NCI-H460 (cell line): Measurements from ENCODE around the gene CCDC88B. TPM values are rescaled to one million over a fixed set of nuclear protein-coding genes. Genes with fewer than 3 reads are reported as not detected.

Experiments
- DNase-seq: peaks from one replicate; pipeline ENCODE4 v3.0.0-alpha.2; 2016; ENCODE audit warnings: low read depth; ENCODE audit errors: extremely low read depth
- total RNA-seq: library from RNA; depleted of rRNA; stranded (reverse); fragments of >200 nt; shearing (Covaris generic); gene quantifications from 2 replicates; pipeline ENCODE4 v1.2.3, GENCODE V29; 2014

CCDC88B gene
- total RNA-seq, 1 experiment from 2014 or later, result 3.7 TPM

GRCh38 chr11:64378335-64378880 is 38.4 kb downstream of the CCDC88B start:
- DNase-seq, result no peak

DNA sequence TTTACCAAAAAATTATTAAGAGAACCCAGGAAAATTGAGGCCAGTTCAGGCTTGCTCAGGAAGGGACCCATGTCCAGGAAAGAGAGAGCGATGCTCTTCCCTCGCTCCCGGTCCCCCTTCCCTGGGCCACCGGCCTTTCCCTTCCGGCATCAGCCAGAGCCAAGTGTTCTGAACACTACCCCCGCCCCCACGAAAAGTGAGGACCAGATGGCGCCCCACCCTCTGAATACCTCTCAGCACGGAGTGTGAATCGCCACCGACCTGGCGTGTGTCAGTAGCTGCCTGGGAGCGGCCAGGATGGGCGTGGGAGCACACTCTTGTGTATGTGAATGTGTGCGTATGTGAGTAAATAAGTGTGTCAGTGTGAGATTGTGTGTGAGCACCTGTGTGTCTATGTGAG is 39.2 kb downstream of the CCDC88B start:
- DNase-seq, result no peak

DNA sequence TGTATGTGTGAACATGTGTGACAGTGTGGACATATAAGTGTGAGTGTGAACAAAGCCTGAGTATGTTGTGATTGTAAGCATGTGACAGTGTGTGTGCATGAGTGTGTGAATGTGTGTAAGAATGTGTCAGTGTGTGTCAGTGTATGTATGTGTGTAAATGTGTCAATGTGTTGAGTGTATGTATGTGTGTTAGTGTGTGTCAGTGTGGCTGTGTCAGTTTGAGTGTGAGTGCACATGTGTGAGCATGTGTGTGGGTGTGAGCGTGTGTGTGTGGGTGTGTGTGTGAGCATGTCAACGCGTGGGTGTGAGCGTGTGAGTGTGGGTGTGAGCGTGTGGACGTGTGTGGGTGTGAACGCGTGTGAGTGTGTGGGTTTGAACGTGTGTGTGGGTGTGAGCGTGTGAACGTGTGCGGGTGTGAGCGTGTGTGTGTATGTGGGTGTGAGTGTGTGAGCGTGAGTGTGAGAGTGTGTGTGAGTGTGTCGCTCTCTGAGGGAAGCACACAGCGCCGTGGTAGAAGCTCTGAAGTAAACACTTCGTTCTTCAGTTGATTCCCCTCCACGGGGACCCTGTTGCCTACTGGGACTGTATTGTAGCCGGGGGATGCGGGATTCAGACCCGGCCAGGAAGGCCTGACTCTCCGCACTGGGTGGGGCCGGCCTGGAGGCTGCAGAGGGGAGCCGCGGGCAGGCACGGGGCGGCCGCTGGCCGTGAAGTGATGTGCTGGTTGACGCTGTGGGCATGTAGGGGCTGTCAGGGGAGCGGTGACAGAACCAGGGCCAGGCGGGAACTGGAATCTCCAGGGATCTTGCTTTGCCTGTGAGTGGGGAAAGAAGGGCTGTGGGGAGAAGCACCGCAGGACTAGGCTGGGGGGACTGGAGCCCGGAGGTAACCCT is 40.1 kb downstream of the CCDC88B start:
- DNase-seq, result no peak

DNA sequence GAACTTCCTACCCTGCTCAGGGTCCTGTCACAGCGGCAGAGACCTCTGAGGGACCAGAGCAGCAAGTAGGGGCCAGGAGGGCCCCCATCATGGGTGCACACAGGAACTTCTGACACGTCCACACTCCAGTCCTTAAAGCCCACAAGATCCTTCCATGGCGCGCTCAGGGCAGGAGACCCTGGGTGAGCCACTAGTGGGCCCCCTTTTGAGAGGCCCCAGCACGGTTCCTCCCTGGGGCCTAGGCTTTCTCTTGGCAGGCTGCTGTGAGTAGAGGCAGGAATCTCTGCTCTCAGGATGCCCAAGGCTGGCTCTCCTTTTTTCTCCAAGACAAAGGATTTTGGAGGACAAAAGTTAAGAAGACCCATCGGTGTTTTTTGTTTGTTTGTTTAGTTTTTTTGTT is 41.3 kb downstream of the CCDC88B start:
- no peak for DNase-seq

DNA sequence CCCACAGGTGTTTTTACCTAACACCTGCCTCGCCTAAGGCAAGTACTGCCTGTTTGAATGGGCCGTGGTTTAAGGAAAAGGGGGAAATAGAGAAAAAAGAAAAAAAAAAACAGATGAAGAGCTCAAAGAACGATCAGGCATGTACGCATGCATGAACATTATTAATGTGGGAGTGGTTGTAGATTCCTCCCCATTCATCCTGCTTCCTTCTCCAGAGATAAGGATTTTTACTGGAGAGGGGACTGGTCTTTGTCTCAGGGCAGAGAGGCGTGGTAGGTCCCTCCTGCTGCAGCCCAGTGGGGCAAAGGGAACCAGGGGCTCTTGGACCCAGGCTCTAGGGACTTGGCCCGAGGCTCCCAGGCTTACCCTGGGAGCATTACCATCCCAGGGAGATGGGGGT is 42.0 kb downstream of the CCDC88B start:
- DNase-seq, result no peak

DNA sequence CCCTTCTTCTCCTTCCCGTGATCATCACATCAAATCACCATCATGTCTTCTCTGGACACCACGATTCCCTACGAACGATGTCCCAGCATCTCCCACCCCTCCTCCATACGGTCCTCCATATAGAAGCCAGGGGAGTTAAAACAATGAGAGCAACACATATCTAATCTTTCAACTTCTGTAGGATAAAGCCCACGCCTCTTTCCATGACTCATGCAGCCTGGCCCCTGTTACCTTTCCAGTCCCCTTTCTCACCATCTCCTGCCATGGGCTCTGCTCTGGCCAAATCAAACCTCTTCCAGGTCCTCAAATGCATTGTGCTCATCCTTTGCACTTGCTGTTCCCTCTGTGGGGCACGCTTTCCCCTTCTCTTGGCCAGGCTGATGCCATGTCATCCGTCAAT is 42.6 kb downstream of the CCDC88B start:
- DNase-seq, result no peak

DNA sequence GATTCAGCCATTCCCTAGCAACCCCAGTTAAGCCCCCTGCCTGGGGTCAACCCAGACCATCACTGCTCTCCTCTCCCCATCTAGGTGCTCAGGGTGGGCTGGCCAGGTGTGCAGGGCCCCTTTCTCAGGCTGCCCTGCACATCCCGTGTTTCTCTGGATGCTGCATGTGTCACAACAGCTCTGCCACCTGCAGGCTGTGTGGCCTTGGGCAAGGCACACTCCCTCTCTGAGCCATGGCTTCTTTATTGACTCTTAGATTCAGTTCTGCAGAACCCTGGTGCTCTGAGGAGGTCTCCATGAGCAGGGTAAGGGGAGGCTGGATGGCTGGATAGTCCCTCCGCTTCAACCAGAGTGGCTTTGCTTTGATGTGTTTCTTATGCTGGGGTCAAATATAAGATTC is 43.6 kb downstream of the CCDC88B start:
- DNase-seq, result no peak

GRCh38 chr11:64384028-64384737 is 44.2 kb downstream of the CCDC88B start:
- no peak for DNase-seq

DNA sequence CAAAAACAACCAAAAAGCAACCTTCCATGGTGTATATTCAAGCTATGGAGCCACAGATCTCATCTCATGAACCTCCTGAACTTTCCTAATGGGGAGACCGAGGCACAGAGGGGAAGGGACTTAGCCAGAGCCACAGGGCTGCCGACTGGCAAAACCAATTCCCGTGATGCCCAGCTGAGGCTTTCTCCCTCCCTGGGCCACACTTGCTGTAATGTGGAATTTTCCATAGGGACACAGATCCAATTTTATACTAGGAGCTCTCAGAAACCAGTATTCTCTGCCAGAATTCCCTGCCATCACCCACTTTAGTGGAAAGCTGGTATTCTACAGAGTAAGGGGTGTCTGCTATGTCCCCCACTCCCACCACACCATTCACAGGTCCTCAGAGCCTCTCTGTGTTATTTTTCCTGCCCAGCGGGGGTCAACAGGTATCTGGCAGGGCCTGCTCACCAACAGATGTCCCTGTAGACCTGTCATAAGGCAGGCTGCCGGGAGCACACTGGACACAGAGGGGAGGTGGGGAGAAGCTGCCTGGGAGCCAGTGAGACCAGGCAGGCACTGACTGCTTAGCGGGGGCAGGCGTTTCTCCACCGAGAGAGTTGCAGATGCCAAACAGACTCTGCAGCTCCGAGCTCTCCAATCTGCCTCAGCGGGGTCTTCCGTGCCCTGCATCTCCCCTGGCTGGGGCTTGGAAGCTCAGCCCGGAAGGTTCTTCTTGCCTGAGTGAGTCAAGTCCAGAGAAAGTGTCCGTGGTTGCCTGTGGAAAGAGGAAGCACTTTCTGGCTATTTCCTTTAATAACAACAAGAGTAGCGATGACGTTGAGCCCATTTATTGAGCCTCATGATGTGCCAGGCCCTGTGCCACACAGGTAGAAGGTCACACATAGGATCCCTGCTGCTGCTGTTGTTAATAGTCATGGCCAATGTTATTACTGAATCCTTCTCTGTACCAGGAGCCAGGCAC is 45.3 kb downstream of the CCDC88B start:
- DNase-seq, result no peak

- no peak for DNase-seq
Observed at GRCh38 chr11:64385945-64386704, 46.1 kb downstream of the CCDC88B start.

DNA sequence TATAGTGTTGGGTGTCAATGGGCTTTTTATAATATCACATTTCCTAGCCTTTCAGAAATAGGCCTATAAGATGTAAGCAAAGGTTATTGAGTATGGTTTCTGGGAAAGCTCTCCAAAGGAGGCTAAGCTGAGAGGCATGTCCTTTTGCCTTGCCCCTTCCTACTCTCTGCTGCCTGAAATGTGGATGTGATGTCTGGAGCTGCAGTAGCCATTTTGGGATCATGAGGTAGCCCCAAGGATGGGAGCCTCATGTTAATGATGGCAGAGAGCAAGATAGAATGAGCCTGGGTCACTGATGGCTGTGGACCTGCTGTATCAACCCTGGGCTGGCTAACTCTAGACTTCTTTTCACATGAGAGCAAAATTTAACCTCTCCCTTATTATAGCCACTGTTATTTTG is 47.9 kb downstream of the CCDC88B start:
- DNase-seq, result no peak

DNA sequence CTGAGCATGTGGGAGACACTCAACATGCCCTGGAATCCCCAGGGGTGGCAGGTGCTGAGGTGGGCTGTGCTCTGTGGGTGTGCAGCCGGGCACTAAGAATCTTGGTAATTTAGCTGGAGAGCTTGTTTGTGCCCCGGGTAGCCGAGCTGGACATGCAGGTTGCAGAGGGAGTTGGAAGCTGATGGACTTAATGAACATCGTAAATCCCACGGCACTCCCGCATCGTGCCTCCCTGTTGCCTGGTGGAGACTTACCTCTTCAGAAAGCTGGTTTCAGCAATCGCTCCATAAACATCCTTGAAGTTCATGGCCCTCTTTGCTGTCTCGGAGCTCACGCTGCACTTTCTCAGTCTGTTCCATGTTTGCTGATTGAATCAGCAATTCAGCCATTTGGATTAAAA is 48.9 kb downstream of the CCDC88B start:
- no peak for DNase-seq

- no peak for DNase-seq
Observed at GRCh38 chr11:64389851-64390250, 49.8 kb downstream of the CCDC88B start.

- DNase-seq, result no peak
Observed at GRCh38 chr11:64390558-64390957, 50.6 kb downstream of the CCDC88B start.

GRCh38 chr11:64391839-64392238 is 51.8 kb downstream of the CCDC88B start:
- DNase-seq, result no peak

- no peak for DNase-seq
Observed at GRCh38 chr11:64395545-64396078, 55.6 kb downstream of the CCDC88B start.

DNA sequence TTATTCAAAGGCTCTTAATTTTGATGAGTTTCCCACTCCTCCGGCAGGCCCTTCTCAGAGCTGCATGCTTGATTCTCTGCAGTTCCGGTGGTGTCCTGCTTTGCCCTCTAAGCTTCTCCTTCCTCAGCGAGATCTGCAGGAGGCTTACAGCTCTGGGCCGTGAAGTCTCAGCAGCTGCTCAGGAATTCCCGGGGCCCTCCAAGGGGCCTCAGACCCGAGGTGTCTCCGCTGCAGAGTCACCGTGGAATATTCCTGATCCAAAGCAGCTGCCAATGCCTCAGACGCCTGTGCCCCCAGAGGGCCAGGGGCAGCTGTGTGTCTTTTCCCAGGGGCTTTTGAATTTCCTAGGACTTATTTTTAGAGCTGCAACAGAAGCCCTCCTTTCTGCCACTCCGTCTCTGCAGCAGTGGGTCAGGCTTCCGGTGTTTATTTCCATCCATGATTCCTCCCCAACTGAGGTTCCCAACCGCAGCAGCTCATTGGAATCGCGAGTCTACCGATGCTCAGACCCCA is 56.1 kb downstream of the CCDC88B start:
- no peak for DNase-seq

GRCh38 chr11:64400102-64400501 is 60.1 kb downstream of the CCDC88B start:
- DNase-seq, result no peak

DNA sequence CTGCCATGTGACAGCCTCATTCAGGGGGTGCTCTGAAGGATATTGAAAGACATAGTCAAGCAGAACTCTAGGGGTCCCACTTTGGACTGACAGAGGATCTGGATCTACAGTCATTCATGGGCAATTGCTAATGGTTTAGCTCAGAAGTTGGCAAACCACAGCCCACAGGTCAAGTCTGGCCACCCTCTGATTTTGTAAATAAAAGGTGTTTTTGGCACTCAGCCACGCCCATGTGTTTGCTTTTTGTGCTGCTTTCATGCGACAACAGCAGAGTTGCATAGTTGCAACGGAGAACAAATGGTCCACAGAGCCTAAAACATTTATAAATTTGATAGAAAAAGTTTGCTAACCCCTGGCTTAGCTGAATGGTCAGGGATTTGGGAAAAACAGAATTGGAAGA is 60.7 kb downstream of the CCDC88B start:
- DNase-seq, result no peak
